Effector memory CD4-positive, alpha-beta T cell (primary cell): ENCODE results near the gene AHDC1.
A peak's percentile ranks its signal among the peaks of the same experiment; 100 is the strongest.

Source experiments
- DNase-seq, 3 donors: peaks; one replicate each; pipeline ENCODE4 v3.0.0-alpha.2; 2020
- H3K27ac ChIP-seq: 2 replicates; pipeline ENCODE4 v1.7.0; 2013; ENCODE audit warnings: mild to moderate bottlenecking, low read length, moderate library complexity; ENCODE audit not compliant: insufficient read depth, poor library complexity, severe bottlenecking
- H3K27me3 ChIP-seq: replicated peaks from 2 replicates; pipeline ENCODE4 v1.7.0; 2013; ENCODE audit warnings: mild to moderate bottlenecking, low read length; ENCODE audit not compliant: insufficient read depth, control insufficient read depth, poor library complexity, severe bottlenecking
- H3K36me3 ChIP-seq: 2 replicates; pipeline ENCODE4 v1.7.0; 2013; ENCODE audit warnings: mild to moderate bottlenecking, low read length, moderate library complexity; ENCODE audit not compliant: control insufficient read depth, insufficient read depth
- H3K4me1 ChIP-seq: 2 replicates; pipeline ENCODE4 v1.7.0; 2013; ENCODE audit warnings: low read length, mild to moderate bottlenecking; ENCODE audit not compliant: control insufficient read depth, insufficient read depth, poor library complexity, severe bottlenecking
- H3K4me3 ChIP-seq: 2 replicates; pipeline ENCODE4 v1.7.0; 2013; ENCODE audit warnings: low read length, low read depth, mild to moderate bottlenecking; ENCODE audit not compliant: insufficient read depth, poor library complexity, severe bottlenecking
- H3K9me3 ChIP-seq: 2 replicates; pipeline ENCODE4 v1.7.0; 2013; ENCODE audit warnings: mild to moderate bottlenecking, low read length, moderate library complexity; ENCODE audit not compliant: control insufficient read depth

The AHDC1 gene

GRCh38 chr1:27571439-27572018 is 32.4 kb downstream of the AHDC1 start:
- DNase-seq, result no peak
- H3K4me3 ChIP-seq, result no peak overlapping the region
- no peaks in the 10 kb centered on the region for H3K9me3 ChIP-seq
- H3K27ac ChIP-seq, result no peak overlapping the region
- H3K4me1 ChIP-seq, result peaks cover 20% of the 10 kb centered on the region
- no peaks in the 10 kb centered on the region for H3K36me3 ChIP-seq
- H3K27me3 ChIP-seq, result no peaks in the 10 kb centered on the region

DNA sequence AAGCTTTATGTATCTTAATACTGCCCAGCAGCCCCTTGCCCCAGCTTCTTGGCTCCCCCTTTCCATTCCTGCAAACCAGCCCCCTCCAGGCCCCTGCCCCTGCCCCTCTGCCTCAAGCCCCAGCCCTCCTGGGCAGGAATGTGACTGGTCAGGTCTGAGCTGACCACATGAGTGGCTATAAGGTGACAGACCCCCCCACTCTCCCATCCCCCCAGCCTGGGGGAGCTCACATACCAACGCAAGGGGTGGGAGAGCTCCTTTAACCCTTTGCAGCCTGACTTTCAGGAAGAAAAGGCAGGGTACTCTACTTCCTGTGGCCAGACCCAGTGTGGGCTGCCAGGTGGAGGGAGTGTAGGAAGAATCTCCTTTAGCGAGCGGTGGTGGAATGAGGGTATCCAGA is 33.2 kb downstream of the AHDC1 start:
- Histone ChIP-seq H3K27ac (no peak overlapping the region), H3K4me3 (no peak overlapping the region), H3K36me3 (no peaks in the 10 kb centered on the region), H3K4me1 (peaks cover 18% of the 10 kb centered on the region), H3K9me3 (no peaks in the 10 kb centered on the region), H3K27me3 (no peaks in the 10 kb centered on the region)
- DNase-seq, result no peak

DNA sequence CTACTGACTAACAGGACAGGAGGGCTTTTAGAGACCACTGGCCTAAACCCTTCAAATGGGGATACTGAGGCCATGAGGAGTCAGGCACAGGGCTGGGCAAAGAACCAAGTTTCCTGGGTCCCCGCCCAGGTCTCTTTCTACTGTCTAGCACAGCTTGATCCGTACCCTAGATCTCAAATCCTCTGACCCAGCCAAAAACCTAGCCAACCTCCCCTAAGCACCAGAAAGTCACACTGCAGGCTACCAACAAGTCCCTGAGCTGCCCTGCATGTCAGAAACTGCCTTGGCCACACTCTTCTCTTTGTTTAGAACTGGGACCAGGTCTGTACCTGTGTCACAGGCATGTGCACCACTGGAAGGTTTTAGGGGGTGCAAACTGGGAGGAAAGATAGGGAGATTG is 33.6 kb downstream of the AHDC1 start:
- DNase-seq, result no peak
- no peaks in the 10 kb centered on the region for H3K27me3 ChIP-seq
- H3K36me3 ChIP-seq, result no peaks in the 10 kb centered on the region
- no peak overlapping the region for H3K27ac ChIP-seq
- H3K4me3 ChIP-seq, result no peak overlapping the region
- H3K4me1 ChIP-seq, result peaks cover 18% of the 10 kb centered on the region
- H3K9me3 ChIP-seq, result no peaks in the 10 kb centered on the region

DNA sequence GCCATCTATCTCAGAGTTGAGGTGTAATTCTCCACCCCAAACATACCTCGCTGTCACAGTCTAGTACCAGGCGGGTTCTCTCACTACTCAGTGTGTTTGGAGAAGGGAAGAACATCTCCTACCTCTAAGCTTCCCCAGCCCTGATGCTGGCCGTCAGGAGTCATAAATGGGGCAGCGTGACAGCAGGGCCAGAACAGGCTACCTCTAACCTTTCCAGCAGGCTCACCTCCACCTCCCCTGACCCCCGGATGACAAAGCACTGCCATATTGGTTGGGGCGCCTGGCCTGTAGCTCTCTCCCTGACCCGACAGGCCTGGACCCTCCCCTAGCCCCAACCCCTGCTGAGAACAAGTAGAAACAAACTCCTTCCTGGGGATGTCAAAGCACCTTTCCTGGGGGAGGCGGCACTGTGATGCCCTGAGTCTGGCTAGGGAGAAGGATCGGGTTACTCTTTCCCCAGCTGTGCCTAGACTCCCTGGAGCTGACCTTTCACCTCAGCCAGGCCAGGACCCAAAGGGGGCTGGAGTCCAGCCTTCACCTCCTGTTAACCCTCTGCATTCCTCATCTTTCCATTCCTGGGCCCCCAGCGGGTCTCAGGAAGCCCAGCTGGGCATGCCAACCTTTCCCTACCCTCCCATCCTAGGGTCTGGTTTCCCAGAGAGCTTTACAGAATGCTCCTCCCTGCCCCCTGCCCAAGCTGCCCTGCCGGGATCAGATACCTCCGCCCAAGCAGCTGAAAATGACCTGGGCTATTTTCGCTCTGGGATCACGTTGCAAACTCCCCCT is 34.2 kb downstream of the AHDC1 start:
- Histone ChIP-seq H3K9me3 (no peaks in the 10 kb centered on the region), H3K4me3 (no peak overlapping the region), H3K4me1 (peaks cover 15% of the 10 kb centered on the region), H3K27ac (peak overlapping the region; percentile 67), H3K36me3 (no peaks in the 10 kb centered on the region), H3K27me3 (no peaks in the 10 kb centered on the region)
- no peak for DNase-seq

- no peaks in the 10 kb centered on the region for H3K27me3 ChIP-seq
- H3K27ac ChIP-seq, result peak overlapping the region; percentile 67
- H3K36me3 ChIP-seq, result no peaks in the 10 kb centered on the region
- no peak for DNase-seq
- no peaks in the 10 kb centered on the region for H3K9me3 ChIP-seq
- peaks cover 15% of the 10 kb centered on the region for H3K4me1 ChIP-seq
- H3K4me3 ChIP-seq, result peak overlapping the region; percentile 46
Observed at GRCh38 chr1:27569088-27569460, 34.9 kb downstream of the AHDC1 start.

DNA sequence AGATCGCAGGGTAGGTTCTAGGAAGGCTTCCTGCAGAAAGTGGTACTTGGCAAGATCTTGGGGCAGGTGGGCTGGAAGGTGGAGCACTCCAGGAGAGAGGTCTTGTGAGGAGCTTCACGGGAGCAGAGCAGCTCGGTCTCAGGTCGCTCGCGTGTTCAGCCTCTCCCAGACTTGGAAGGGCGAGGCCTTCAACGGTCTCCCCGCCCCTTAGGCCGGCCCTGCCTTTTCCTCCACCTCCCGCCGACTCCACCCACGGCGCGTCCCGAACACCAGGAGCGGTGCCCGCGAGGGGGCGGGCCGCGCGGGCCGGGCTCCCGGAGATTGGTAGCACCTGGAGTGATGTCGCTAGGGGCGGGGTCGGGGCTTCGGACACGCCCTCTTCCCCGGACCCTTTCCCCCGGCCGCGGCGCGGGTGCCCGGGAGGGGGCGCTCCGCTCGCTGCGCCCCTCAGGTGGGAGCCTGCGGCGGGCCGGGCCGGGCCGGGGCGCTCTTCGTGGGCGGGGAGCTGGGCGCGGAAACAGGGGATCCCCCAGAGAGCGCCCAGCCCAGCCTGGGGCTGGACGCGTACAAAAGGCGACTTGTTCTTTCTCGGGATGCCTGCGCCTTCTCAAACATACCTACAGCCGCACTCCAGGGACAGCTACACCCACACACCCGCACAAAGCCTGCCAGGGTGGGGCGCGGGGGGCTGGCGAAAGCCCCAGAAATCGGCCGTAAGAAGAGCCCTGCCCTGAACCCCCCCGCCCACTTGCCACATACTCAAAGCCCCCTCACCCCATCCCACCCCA is 35.5 kb downstream of the AHDC1 start:
- DNase-seq, result peak; percentile 94
- Histone ChIP-seq H3K4me3 (peak overlapping the region; percentile 46), H3K27ac (peak overlapping the region; percentile 67), H3K27me3 (no peaks in the 10 kb centered on the region), H3K9me3 (no peaks in the 10 kb centered on the region), H3K4me1 (peaks cover 15% of the 10 kb centered on the region), H3K36me3 (no peaks in the 10 kb centered on the region)

GRCh38 chr1:27567971-27568299 is 36.0 kb downstream of the AHDC1 start:
- Histone ChIP-seq H3K4me1 (peaks cover 15% of the 10 kb centered on the region), H3K9me3 (no peaks in the 10 kb centered on the region), H3K4me3 (no peak overlapping the region), H3K27ac (no peak overlapping the region), H3K27me3 (no peaks in the 10 kb centered on the region), H3K36me3 (no peaks in the 10 kb centered on the region)
- no peak for DNase-seq

DNA sequence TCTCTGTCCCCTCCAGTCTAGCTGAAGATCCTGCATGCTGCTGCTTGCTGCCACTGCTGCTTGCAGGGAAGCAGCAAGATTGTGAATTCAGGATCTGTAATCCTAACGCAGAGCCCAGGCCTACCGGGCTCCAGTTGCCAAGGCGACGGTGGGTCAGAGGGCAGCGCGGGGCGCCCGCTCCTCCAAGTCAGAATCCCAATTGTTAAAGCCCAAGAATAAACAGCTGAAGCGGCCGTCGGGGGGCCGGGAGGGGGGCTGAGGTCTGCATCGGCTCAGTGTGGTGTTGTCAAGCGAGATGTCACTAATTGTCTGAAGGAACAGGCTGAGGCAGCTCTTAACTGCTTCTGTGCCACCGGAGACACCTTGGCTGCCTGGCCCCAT is 36.8 kb downstream of the AHDC1 start:
- no peak overlapping the region for H3K27ac ChIP-seq
- no peaks in the 10 kb centered on the region for H3K9me3 ChIP-seq
- no peaks in the 10 kb centered on the region for H3K27me3 ChIP-seq
- H3K4me1 ChIP-seq, result peaks cover 15% of the 10 kb centered on the region
- H3K4me3 ChIP-seq, result no peak overlapping the region
- no peaks in the 10 kb centered on the region for H3K36me3 ChIP-seq
- no peak for DNase-seq

- no peak for DNase-seq
- no peaks in the 10 kb centered on the region for H3K27me3 ChIP-seq
- no peaks in the 10 kb centered on the region for H3K9me3 ChIP-seq
- H3K36me3 ChIP-seq, result no peaks in the 10 kb centered on the region
- H3K27ac ChIP-seq, result no peak overlapping the region
- peaks cover 15% of the 10 kb centered on the region for H3K4me1 ChIP-seq
- no peak overlapping the region for H3K4me3 ChIP-seq
Observed at GRCh38 chr1:27566462-27567145, 37.3 kb downstream of the AHDC1 start.
